H9 (cell line): ENCODE data around the gene PIP4K2A. TPM values are rescaled to one million over a fixed set of nuclear protein-coding genes. Genes with fewer than 3 reads are reported as not detected.

Experiments
- DNase-seq: peaks from one replicate; pipeline ENCODE4 v3.0.0-alpha.2; 2017
- H2AFZ ChIP-seq: one replicate; pipeline ENCODE4 v1.6.1; 2013; ENCODE audit warnings: mild to moderate bottlenecking, low read length, control low read depth, moderate library complexity
- H2AK5ac ChIP-seq: 2 replicates; pipeline ENCODE4 v1.6.1; 2013; ENCODE audit warnings: low read length, control low read depth, mixed read lengths; ENCODE audit not compliant: insufficient read length
- H2BK120ac ChIP-seq: one replicate; pipeline ENCODE4 v1.6.1; 2013; ENCODE audit warnings: low read depth, mild to moderate bottlenecking, low read length, control low read depth, inconsistent platforms; ENCODE audit not compliant: poor library complexity, severe bottlenecking
- H2BK12ac ChIP-seq: 2 replicates; pipeline ENCODE4 v1.6.1; 2013; ENCODE audit warnings: low read length, control low read depth, mixed read lengths, low read depth; ENCODE audit not compliant: insufficient read length
- H2BK15ac ChIP-seq: 2 replicates; pipeline ENCODE4 v1.6.1; 2013; ENCODE audit warnings: low read depth, low read length, control low read depth
- H2BK20ac ChIP-seq: one replicate; pipeline ENCODE4 v1.6.1; 2013; ENCODE audit warnings: low read depth, mild to moderate bottlenecking, low read length, control low read depth, inconsistent platforms; ENCODE audit not compliant: poor library complexity, severe bottlenecking
- H2BK5ac ChIP-seq: 2 replicates; pipeline ENCODE4 v1.6.1; 2013; ENCODE audit warnings: low read length, control low read depth, mixed read lengths; ENCODE audit not compliant: insufficient read length
- H3K14ac ChIP-seq: 2 replicates; pipeline ENCODE4 v1.6.1; 2013; ENCODE audit warnings: low read length, control low read depth; ENCODE audit not compliant: insufficient read depth
- H3K18ac ChIP-seq: 2 replicates; pipeline ENCODE4 v1.6.1; 2013; ENCODE audit warnings: low read depth, mild to moderate bottlenecking, mixed read lengths, low read length, control low read depth; ENCODE audit not compliant: insufficient read length
- H3K23ac ChIP-seq: 2 replicates; pipeline ENCODE4 v1.6.1; 2013; ENCODE audit warnings: low read length, control low read depth, mixed read lengths, low read depth; ENCODE audit not compliant: insufficient read length
- H3K23me2 ChIP-seq: 2 replicates; pipeline ENCODE4 v1.6.1; 2013; ENCODE audit warnings: low read depth, mild to moderate bottlenecking, mixed read lengths, low read length, control low read depth; ENCODE audit not compliant: insufficient read length, poor library complexity, severe bottlenecking
- H3K27ac ChIP-seq: 2 replicates; pipeline ENCODE4 v1.5.1; 2013; ENCODE audit warnings: low read length, control low read depth, mixed read lengths, low read depth; ENCODE audit not compliant: insufficient read length
- H3K27me3 ChIP-seq: 2 replicates; pipeline ENCODE4 v1.6.1; 2013; ENCODE audit warnings: low read length, control low read depth, inconsistent platforms; ENCODE audit not compliant: insufficient read depth
- H3K4ac ChIP-seq: 2 replicates; pipeline ENCODE4 v1.6.1; 2013; ENCODE audit warnings: low read depth, mild to moderate bottlenecking, control low read depth, inconsistent platforms, low read length, moderate library complexity
- H3K4me1 ChIP-seq: 2 replicates; pipeline ENCODE4 v1.6.1; 2013; ENCODE audit warnings: low read length, control low read depth, inconsistent platforms; ENCODE audit not compliant: insufficient read depth
- H3K4me2 ChIP-seq: 2 replicates; pipeline ENCODE4 v1.6.1; 2013; ENCODE audit warnings: low read length, control low read depth, mixed read lengths; ENCODE audit not compliant: insufficient read length, insufficient read depth
- H3K56ac ChIP-seq: 2 replicates; pipeline ENCODE4 v1.6.1; 2013; ENCODE audit warnings: low read depth, mild to moderate bottlenecking, mixed read lengths, low read length, control low read depth; ENCODE audit not compliant: insufficient read length
- H3K79me1 ChIP-seq: 2 replicates; pipeline ENCODE4 v1.6.1; 2013; ENCODE audit warnings: low read depth, mild to moderate bottlenecking, moderate library complexity, low read length, control low read depth, inconsistent platforms; ENCODE audit not compliant: insufficient read depth, poor library complexity, severe bottlenecking
- H3K79me2 ChIP-seq: 2 replicates; pipeline ENCODE4 v1.6.1; 2013; ENCODE audit warnings: low read length, control low read depth, inconsistent platforms; ENCODE audit not compliant: insufficient read depth
- H3K9ac ChIP-seq: 2 replicates; pipeline ENCODE4 v1.6.1; 2013; ENCODE audit warnings: low read length, control low read depth, mixed read lengths; ENCODE audit not compliant: insufficient read length; ENCODE audit errors: extremely low read depth
- H3K9me3 ChIP-seq: one replicate; pipeline ENCODE4 v1.6.1; 2013; ENCODE audit warnings: low read depth, low read length, inconsistent platforms; ENCODE audit not compliant: control insufficient read depth
- H3T11ph ChIP-seq: one replicate; pipeline ENCODE4 v1.6.1; 2013; ENCODE audit warnings: mild to moderate bottlenecking, low read length, control low read depth, inconsistent platforms
- H4K20me1 ChIP-seq: one replicate; pipeline ENCODE4 v1.6.1; 2013; ENCODE audit not compliant: control insufficient read depth, insufficient read length, insufficient read depth
- H4K5ac ChIP-seq: 2 replicates; pipeline ENCODE4 v1.6.1; 2013; ENCODE audit warnings: low read depth, mild to moderate bottlenecking, mixed read lengths, low read length, control low read depth; ENCODE audit not compliant: insufficient read length
- H4K8ac ChIP-seq: replicated peaks from 2 replicates; pipeline ENCODE4 v1.6.1; 2013; ENCODE audit warnings: low read length, control low read depth, mixed read lengths, low read depth; ENCODE audit not compliant: insufficient read length
- H4K91ac ChIP-seq: 2 replicates; pipeline ENCODE4 v1.6.1; 2013; ENCODE audit warnings: low read depth, mild to moderate bottlenecking, moderate library complexity, mixed read lengths, low read length, control low read depth; ENCODE audit not compliant: insufficient read length
- H3K27ac Mint-ChIP-seq, 3 experiments: 2 replicates in 2 of 3; 3 replicates in 1 of 3; pipeline ENCODE4 v1.8.0; 2020 to 2021; ENCODE audit warnings: mixed read lengths in 3 of 3, mild to moderate bottlenecking in 1 of 3, moderate library complexity in 1 of 3
- H3K27me3 Mint-ChIP-seq: 2 replicates; pipeline ENCODE4 v1.8.0; 2021; ENCODE audit warnings: low read depth, mild to moderate bottlenecking, moderate library complexity, mixed read lengths
- H3K36me3 Mint-ChIP-seq, 3 experiments: 2 replicates in 2 of 3; 3 replicates in 1 of 3; pipeline ENCODE4 v1.8.0; 2020 to 2021; ENCODE audit warnings: low read depth in 3 of 3, mixed read lengths in 3 of 3; ENCODE audit not compliant: insufficient read depth in 1 of 3
- H3K4me1 Mint-ChIP-seq, 2 experiments: 2 replicates each; pipeline ENCODE4 v1.8.0; 2020; ENCODE audit warnings: mixed read lengths in 2 of 2
- H3K4me3 Mint-ChIP-seq, 2 experiments: 2 replicates in 1 of 2; 3 replicates in 1 of 2; pipeline ENCODE4 v1.8.0; 2020 to 2021; ENCODE audit warnings: mild to moderate bottlenecking in 2 of 2, mixed read lengths in 2 of 2, moderate library complexity in 1 of 2
- H3K9me3 Mint-ChIP-seq, 2 experiments: 2 replicates in 1 of 2; 3 replicates in 1 of 2; pipeline ENCODE4 v1.8.0; 2020; ENCODE audit warnings: mild to moderate bottlenecking in 2 of 2, mixed read lengths in 2 of 2, moderate library complexity in 1 of 2
- WGBS: extraction: QIAGEN DNeasy Blood & Tissue Kit; methylation state at CpG from one replicate; pipeline ENCODE4 v1.1.7; 2013; ENCODE audit warnings: missing lambda C conversion rate, low lambda C conversion rate, mixed read lengths; ENCODE audit not compliant: insufficient read length; ENCODE audit errors: extremely low coverage; 5-methylcytosine and 5-hydroxymethylcytosine counted together
- total RNA-seq: library from RNA; stranded (reverse); gene quantifications from 2 replicates; pipeline ENCODE4 v1.2.1, GENCODE V29; 2021
- TF ChIP-seq, protein P1 (sequence below): fragments of 200-600 bp; sonication (generic); conservative IDR thresholded peaks from 3 replicates; pipeline ENCODE4 v1.8.0; 2021; ENCODE audit warnings: antibody characterized with exemption, mild to moderate bottlenecking

Gene PIP4K2A
- total RNA-seq, 1 experiment from 2014 or later = 33.6 TPM

GRCh38 chr10:22701132-22701826 lies 13.1 kb downstream of the PIP4K2A start:
- Mint-ChIP-seq H3K4me1 (peaks cover 49 to 51% of the 10 kb centered on the region in 2 experiments), H3K9me3 (no peaks in the 10 kb centered on the region; a peak in 1 of 5 replicates), H3K27ac (peak overlapping the region; percentile 15 to 24 (median 16); a peak in 3 of 7 replicates), H3K4me3 (no peak overlapping the region), H3K36me3 (peaks cover 0 to 11% (median 1%) of the 10 kb centered on the region in 3 experiments; a peak in 4 of 7 replicates), H3K27me3 (no peaks in the 10 kb centered on the region)
- H3K9me3 ChIP-seq = no peaks in the 10 kb centered on the region
- H3K9ac ChIP-seq = no peak overlapping the region
- no peak overlapping the region for H3K4ac ChIP-seq
- H3K23ac ChIP-seq = no peak overlapping the region
- H3K56ac ChIP-seq = no peak overlapping the region
- H3K14ac ChIP-seq = no peak overlapping the region
- no peak overlapping the region for H2BK120ac ChIP-seq
- no peaks in the 10 kb centered on the region for H4K20me1 ChIP-seq
- peaks cover 3% of the 10 kb centered on the region for H3K79me1 ChIP-seq
- peaks cover 34% of the 10 kb centered on the region; the same call in 1 of the 2 replicates for H3K79me2 ChIP-seq
- H2BK12ac ChIP-seq = no peak overlapping the region
- WGBS = no CpG with 5 or more reads among the region's 4 CpGs
- no peak for DNase-seq
- no peak overlapping the region for H2BK15ac ChIP-seq
- H3T11ph ChIP-seq = no peak overlapping the region
- no peak overlapping the region for H3K27ac ChIP-seq
- H2BK5ac ChIP-seq = no peak overlapping the region
- H3K4me2 ChIP-seq = no peak overlapping the region
- no peak overlapping the region for H4K5ac ChIP-seq
- H2BK20ac ChIP-seq = no peak overlapping the region
- no peak overlapping the region for H3K18ac ChIP-seq
- H3K27me3 ChIP-seq = no peaks in the 10 kb centered on the region
- H2AFZ ChIP-seq = no peak overlapping the region
- no peak overlapping the region for H4K91ac ChIP-seq
- peaks cover 12% of the 10 kb centered on the region; the same call in 1 of the 2 replicates for H3K4me1 ChIP-seq
- TF ChIP-seq, protein P1, sequence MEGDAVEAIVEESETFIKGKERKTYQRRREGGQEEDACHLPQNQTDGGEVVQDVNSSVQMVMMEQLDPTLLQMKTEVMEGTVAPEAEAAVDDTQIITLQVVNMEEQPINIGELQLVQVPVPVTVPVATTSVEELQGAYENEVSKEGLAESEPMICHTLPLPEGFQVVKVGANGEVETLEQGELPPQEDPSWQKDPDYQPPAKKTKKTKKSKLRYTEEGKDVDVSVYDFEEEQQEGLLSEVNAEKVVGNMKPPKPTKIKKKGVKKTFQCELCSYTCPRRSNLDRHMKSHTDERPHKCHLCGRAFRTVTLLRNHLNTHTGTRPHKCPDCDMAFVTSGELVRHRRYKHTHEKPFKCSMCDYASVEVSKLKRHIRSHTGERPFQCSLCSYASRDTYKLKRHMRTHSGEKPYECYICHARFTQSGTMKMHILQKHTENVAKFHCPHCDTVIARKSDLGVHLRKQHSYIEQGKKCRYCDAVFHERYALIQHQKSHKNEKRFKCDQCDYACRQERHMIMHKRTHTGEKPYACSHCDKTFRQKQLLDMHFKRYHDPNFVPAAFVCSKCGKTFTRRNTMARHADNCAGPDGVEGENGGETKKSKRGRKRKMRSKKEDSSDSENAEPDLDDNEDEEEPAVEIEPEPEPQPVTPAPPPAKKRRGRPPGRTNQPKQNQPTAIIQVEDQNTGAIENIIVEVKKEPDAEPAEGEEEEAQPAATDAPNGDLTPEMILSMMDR = no peak
- no peak overlapping the region for H2AK5ac ChIP-seq
- no peaks in the 10 kb centered on the region for H3K23me2 ChIP-seq
- no peak overlapping the region for H4K8ac ChIP-seq
